ENCODE results near the gene ADAMTS6. TPM values are rescaled to one million over a fixed set of nuclear protein-coding genes. Genes with fewer than 3 reads are reported as not detected.

The ADAMTS6 gene
- total RNA-seq, 120 experiments from 2014 or later: 0.81 to 7.2 (median 2.9) TPM

Other genes starting within 250 kb of the ADAMTS6 start
- gene CENPK, start 81.2 kb upstream of the ADAMTS6 start, total RNA-seq: 1 to 10 TPM in 86 of 120 experiments, under 1 TPM in 21, not detected in 13; 0.35 to 4.6 (median 1.6) TPM
- gene PPWD1, start 81.4 kb upstream of the ADAMTS6 start, total RNA-seq: 10 to 100 TPM; 28.2 to 67.8 (median 45.2) TPM
- 10 to 100 TPM; 29.0 to 96.0 (median 75.1) TPM for gene TRIM23, start 142.4 kb upstream of the ADAMTS6 start, total RNA-seq
- gene SHLD3, start 143.1 kb upstream of the ADAMTS6 start, total RNA-seq: 1 to 10 TPM; 1.4 to 7.4 (median 3.9) TPM
- 10 to 100 TPM; 17.4 to 49.3 (median 32.9) TPM for gene TRAPPC13, start 143.1 kb upstream of the ADAMTS6 start, total RNA-seq
- 100 to 1,000 TPM in 19 of 120 experiments, 10 to 100 TPM in 101; 31.9 to 123 (median 81.4) TPM for gene SGTB, start 240.2 kb upstream of the ADAMTS6 start, total RNA-seq
- gene NLN, start 240.3 kb upstream of the ADAMTS6 start, total RNA-seq: 10 to 100 TPM; 14.0 to 41.7 (median 30.4) TPM